ENCODE results near the gene SIX5.

DNA sequence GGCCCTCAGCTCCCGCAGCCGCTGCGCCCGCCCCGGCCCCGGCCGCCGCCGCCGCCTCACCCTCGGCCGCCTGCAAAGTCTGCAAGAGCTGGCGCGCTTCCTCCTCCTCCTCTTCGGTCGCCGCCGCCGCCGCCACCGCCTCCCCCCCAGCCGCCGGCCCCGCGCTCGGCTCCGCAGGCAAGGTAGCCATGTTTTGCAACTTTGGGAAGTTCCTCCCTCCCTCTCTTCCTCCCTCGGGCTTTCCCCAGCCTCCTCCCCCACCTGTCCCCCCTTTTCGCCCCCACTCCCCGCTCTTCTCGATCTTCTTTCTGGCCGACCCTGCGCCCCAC lies 433 bp downstream of the SIX5 start:
- TF ChIP-seq SUZ12 (IDR thresholded peaks at IDR 0.05; ENCODE audit: extremely low read depth, insufficient read depth, insufficient read length) (no peak), ZNF274 (IDR thresholded peaks at IDR 0.05; ENCODE audit: low read depth, low read length) (no peak), YY1 (IDR thresholded peaks at IDR 0.05; ENCODE audit: insufficient read depth, insufficient read length) (no peak)
